Muscle layer of colon (tissue), 2 donors: ENCODE results near the gene TMEM266.

Source experiments
- H3K27ac ChIP-seq: one replicate; pipeline ENCODE4 v1.7.0; 2013; ENCODE audit warnings: low read depth, mild to moderate bottlenecking, low read length, moderate library complexity
- H3K27me3 ChIP-seq, 2 donors: one replicate each; pipeline ENCODE4 v1.7.0; 2013; ENCODE audit warnings: low read length in 2 of 2, mild to moderate bottlenecking in 2 of 2; ENCODE audit not compliant: insufficient read depth in 2 of 2, control insufficient read depth in 1 of 2
- H3K36me3 ChIP-seq: one replicate; pipeline ENCODE4 v1.7.0; 2013; ENCODE audit warnings: mild to moderate bottlenecking, low read length; ENCODE audit not compliant: insufficient read depth
- H3K4me1 ChIP-seq: one replicate; pipeline ENCODE4 v1.7.0; 2013; ENCODE audit warnings: mild to moderate bottlenecking, low read length; ENCODE audit not compliant: insufficient read depth
- H3K4me3 ChIP-seq, 2 donors: one replicate each; pipeline ENCODE4 v1.7.0; 2013; ENCODE audit warnings: low read length in 2 of 2, low read depth in 1 of 2, mild to moderate bottlenecking in 1 of 2, moderate library complexity in 1 of 2
- H3K9ac ChIP-seq: one replicate; pipeline ENCODE4 v1.7.0; 2013; ENCODE audit warnings: low read length
- H3K9me3 ChIP-seq: one replicate; pipeline ENCODE4 v1.7.0; 2013; ENCODE audit warnings: mild to moderate bottlenecking, low read length
- donor health status: abdominal sarcoma.
- donor health status: Adenocarcinoma of cecum.

TMEM266 gene

GRCh38 chr15:76056931-76057330 lies 2.9 kb upstream of the TMEM266 start:
- Histone ChIP-seq H3K4me3 (no peak overlapping the region), H3K27ac (no peak overlapping the region), H3K27me3 (peaks cover 0 to 4% of the 10 kb centered on the region in 2 donors), H3K4me1 (peaks cover 12% of the 10 kb centered on the region), H3K9me3 (no peaks in the 10 kb centered on the region), H3K36me3 (no peaks in the 10 kb centered on the region), H3K9ac (no peak overlapping the region)

- H3K27ac ChIP-seq, result no peak overlapping the region
- peaks cover 0 to 4% of the 10 kb centered on the region in 2 donors for H3K27me3 ChIP-seq
- no peaks in the 10 kb centered on the region for H3K9me3 ChIP-seq
- H3K4me3 ChIP-seq, result no peak overlapping the region
- H3K36me3 ChIP-seq, result no peaks in the 10 kb centered on the region
- peaks cover 12% of the 10 kb centered on the region for H3K4me1 ChIP-seq
- no peak overlapping the region for H3K9ac ChIP-seq
These were observed 2.3 kb upstream of the TMEM266 start for GRCh38 chr15:76057332-76058000.

GRCh38 chr15:76058714-76059319 lies 968 bp upstream of the TMEM266 start:
- peaks cover 0 to 4% of the 10 kb centered on the region in 2 donors for H3K27me3 ChIP-seq
- H3K9me3 ChIP-seq, result no peaks in the 10 kb centered on the region
- H3K36me3 ChIP-seq, result no peaks in the 10 kb centered on the region
- no peak overlapping the region for H3K27ac ChIP-seq
- H3K9ac ChIP-seq, result no peak overlapping the region
- peaks cover 12% of the 10 kb centered on the region for H3K4me1 ChIP-seq
- H3K4me3 ChIP-seq, result peak overlapping the region; percentile 17 to 68

- H3K9me3 ChIP-seq, result no peaks in the 10 kb centered on the region
- no peak overlapping the region for H3K9ac ChIP-seq
- peaks cover 12% of the 10 kb centered on the region for H3K4me1 ChIP-seq
- peaks cover 0 to 4% of the 10 kb centered on the region in 2 donors for H3K27me3 ChIP-seq
- H3K27ac ChIP-seq, result no peak overlapping the region
- peak overlapping the region; percentile 41 to 50 for H3K4me3 ChIP-seq
- H3K36me3 ChIP-seq, result no peaks in the 10 kb centered on the region
These were observed 569 bp downstream of the TMEM266 start for GRCh38 chr15:76060118-76060989.

GRCh38 chr15:76061700-76062099 lies 1.9 kb downstream of the TMEM266 start:
- Histone ChIP-seq H3K9me3 (no peaks in the 10 kb centered on the region), H3K27ac (no peak overlapping the region), H3K27me3 (peaks cover 0 to 4% of the 10 kb centered on the region in 2 donors), H3K4me3 (no peak overlapping the region), H3K4me1 (peaks cover 12% of the 10 kb centered on the region), H3K36me3 (no peaks in the 10 kb centered on the region), H3K9ac (no peak overlapping the region)

- peaks cover 0 to 4% of the 10 kb centered on the region in 2 donors for H3K27me3 ChIP-seq
- no peaks in the 10 kb centered on the region for H3K9me3 ChIP-seq
- H3K4me3 ChIP-seq, result no peak overlapping the region
- H3K9ac ChIP-seq, result no peak overlapping the region
- H3K36me3 ChIP-seq, result no peaks in the 10 kb centered on the region
- H3K27ac ChIP-seq, result no peak overlapping the region
- peaks cover 9% of the 10 kb centered on the region for H3K4me1 ChIP-seq
These were observed 2.5 kb downstream of the TMEM266 start for GRCh38 chr15:76062286-76062685.

GRCh38 chr15:76064375-76064774 lies 4.6 kb downstream of the TMEM266 start:
- Histone ChIP-seq H3K9me3 (no peaks in the 10 kb centered on the region), H3K4me3 (no peak overlapping the region), H3K4me1 (no peaks in the 10 kb centered on the region), H3K9ac (no peak overlapping the region), H3K27ac (no peak overlapping the region), H3K27me3 (no peaks in the 10 kb centered on the region), H3K36me3 (no peaks in the 10 kb centered on the region)

- Histone ChIP-seq H3K9me3 (no peaks in the 10 kb centered on the region), H3K9ac (no peak overlapping the region), H3K4me1 (no peaks in the 10 kb centered on the region), H3K27ac (no peak overlapping the region), H3K36me3 (no peaks in the 10 kb centered on the region), H3K4me3 (no peak overlapping the region), H3K27me3 (no peaks in the 10 kb centered on the region)
These were observed 5.5 kb downstream of the TMEM266 start for GRCh38 chr15:76065245-76065644.

- Histone ChIP-seq H3K36me3 (no peaks in the 10 kb centered on the region), H3K4me1 (no peaks in the 10 kb centered on the region), H3K9me3 (no peaks in the 10 kb centered on the region), H3K27me3 (no peaks in the 10 kb centered on the region), H3K9ac (no peak overlapping the region), H3K4me3 (no peak overlapping the region), H3K27ac (no peak overlapping the region)
These were observed 6.0 kb downstream of the TMEM266 start for GRCh38 chr15:76065793-76066192.

GRCh38 chr15:76070192-76070591 lies 10.4 kb downstream of the TMEM266 start:
- H3K4me3 ChIP-seq, result no peak overlapping the region
- H3K36me3 ChIP-seq, result no peaks in the 10 kb centered on the region
- H3K9ac ChIP-seq, result no peak overlapping the region
- no peak overlapping the region for H3K27ac ChIP-seq
- no peaks in the 10 kb centered on the region for H3K9me3 ChIP-seq
- no peaks in the 10 kb centered on the region for H3K27me3 ChIP-seq
- no peaks in the 10 kb centered on the region for H3K4me1 ChIP-seq

GRCh38 chr15:76070921-76071635 lies 11.3 kb downstream of the TMEM266 start:
- Histone ChIP-seq H3K4me1 (no peaks in the 10 kb centered on the region), H3K36me3 (no peaks in the 10 kb centered on the region), H3K27me3 (no peaks in the 10 kb centered on the region), H3K4me3 (no peak overlapping the region), H3K9me3 (no peaks in the 10 kb centered on the region), H3K27ac (no peak overlapping the region), H3K9ac (no peak overlapping the region)
